Prostate gland (tissue), 2 donors: ENCODE results near the gene CPXM2. TPM values are rescaled to one million over a fixed set of nuclear protein-coding genes. Genes with fewer than 3 reads are reported as not detected.

Source experiments
- DNase-seq: peaks from one replicate; pipeline ENCODE4 v3.0.0-alpha.2; 2019; ENCODE audit warnings: low spot score
- H3K27ac ChIP-seq, 2 donors: fragments of 200-600 bp; sonication (generic); 2 replicates each; pipeline ENCODE4 v1.5.1; 2017 to 2019
- H3K27me3 ChIP-seq: fragments of 200-600 bp; sonication (generic); replicated peaks from 2 replicates; pipeline ENCODE4 v1.5.1; 2019; ENCODE audit not compliant: insufficient read depth
- H3K36me3 ChIP-seq, 2 donors: fragments of 200-600 bp; sonication (generic); 1 replicate in 1 of 2; 2 replicates in 1 of 2; pipeline versions ENCODE4 v1.5.1 to v1.8.1; 2017 to 2019
- H3K4me1 ChIP-seq: fragments of 200-600 bp; sonication (generic); replicated peaks from 2 replicates; pipeline ENCODE4 v1.5.1; 2019
- H3K4me3 ChIP-seq, 2 donors: fragments of 200-600 bp; sonication (generic); 2 replicates each; pipeline ENCODE4 v1.5.1; 2017 to 2019
- H3K9me3 ChIP-seq: fragments of 200-600 bp; sonication (generic); 2 replicates; pipeline ENCODE4 v1.5.1; 2017
- CTCF ChIP-seq, 4 experiments: fragments of 200-600 bp in 2 of 4; fragments of 450-650 bp in 2 of 4; sonication (generic) in 2 of 4; IDR thresholded peaks; 1 replicate in 3 of 4; 2 replicates in 1 of 4; pipeline ENCODE4 v1.5.1; 2016 to 2019; ENCODE audit warnings: antibody characterized with exemption in 4 of 4, mild to moderate bottlenecking in 2 of 4, moderate library complexity in 2 of 4
- POLR2A ChIP-seq: fragments of 450-650 bp; IDR thresholded peaks from one replicate; pipeline ENCODE4 v1.6.1; 2016; ENCODE audit warnings: antibody characterized with exemption, mild to moderate bottlenecking
- POLR2AphosphoS5 ChIP-seq: sonication (generic); formaldehyde crosslinking; IDR thresholded peaks from one replicate; pipeline ENCODE4 v1.6.1; 2017; ENCODE audit warnings: antibody characterized with exemption
- WGBS: methylation state at CpG from one replicate; pipeline ENCODE4 v1.1.5; 2018; 5-methylcytosine and 5-hydroxymethylcytosine counted together
- intact Hi-C: fragments of 100-400 bp; cut with DNase I; formaldehyde crosslinking; loops from one replicate; pipeline ENCODE4 v1.14.2; 2022
- total RNA-seq, 2 donors: library from RNA; depleted of rRNA; stranded (reverse); fragments of >200 nt; gene quantifications; one replicate each; pipeline ENCODE4 v1.1.0, GENCODE V29; 2016

CPXM2 gene
- total RNA-seq, 2 donors from 2014 or later = 5.4 to 27.4 TPM

- Histone ChIP-seq H3K36me3 (no peaks in the 10 kb centered on the region), H3K27ac (no peak overlapping the region), H3K9me3 (no peaks in the 10 kb centered on the region), H3K4me1 (no peaks in the 10 kb centered on the region), H3K27me3 (peaks cover 5% of the 10 kb centered on the region), H3K4me3 (no peak overlapping the region)
- intact Hi-C loops = loop anchor here (10.0 kb wide), 1 partner anchor 175 kb away; no protein-coding TSS in a partner anchor
- WGBS = 48% methylated on average over 8 of the region's 8 CpGs
- TF ChIP-seq POLR2AphosphoS5 (no peak), POLR2A (no peak), CTCF (IDR thresholded peaks at IDR 0.05) (no peak)
- no peak for DNase-seq
Observed at GRCh38 chr10:123759501-123760031, 132.0 kb downstream of the CPXM2 start.

- H3K4me3 ChIP-seq = no peak overlapping the region
- 87% methylated on average over 7 of the region's 7 CpGs for WGBS
- no peaks in the 10 kb centered on the region for H3K36me3 ChIP-seq
- TF ChIP-seq POLR2A = no peak
- TF ChIP-seq CTCF (IDR thresholded peaks at IDR 0.05) = no peak
- no peak for TF ChIP-seq POLR2AphosphoS5
- intact Hi-C loops = no loop called here
- H3K4me1 ChIP-seq = no peaks in the 10 kb centered on the region
- H3K27me3 ChIP-seq = peaks cover 5% of the 10 kb centered on the region
- no peak for DNase-seq
- H3K27ac ChIP-seq = no peak overlapping the region
- H3K9me3 ChIP-seq = no peaks in the 10 kb centered on the region
Observed at GRCh38 chr10:123759041-123759440, 132.6 kb downstream of the CPXM2 start.

GRCh38 chr10:123757853-123758252, 133.8 kb downstream of the CPXM2 start:
- 81% methylated on average over 4 of the region's 6 CpGs for WGBS

GRCh38 chr10:123755061-123755460, 136.5 kb downstream of the CPXM2 start:
- Histone ChIP-seq H3K36me3 (no peaks in the 10 kb centered on the region), H3K4me3 (no peak overlapping the region), H3K27ac (no peak overlapping the region), H3K4me1 (no peaks in the 10 kb centered on the region), H3K27me3 (no peaks in the 10 kb centered on the region), H3K9me3 (no peaks in the 10 kb centered on the region)
- DNase-seq = no peak
- 75% methylated on average over 2 of the region's 2 CpGs for WGBS
- intact Hi-C loops = no loop called here
- no peak for TF ChIP-seq POLR2A
- TF ChIP-seq CTCF (IDR thresholded peaks at IDR 0.05) = no peak
- TF ChIP-seq POLR2AphosphoS5 = no peak

More at GRCh38 chr10:123757853-123758252, 133.8 kb downstream of the CPXM2 start:
- Histone ChIP-seq H3K27ac (no peak overlapping the region), H3K9me3 (no peaks in the 10 kb centered on the region), H3K27me3 (peaks cover 5% of the 10 kb centered on the region), H3K36me3 (no peaks in the 10 kb centered on the region), H3K4me1 (no peaks in the 10 kb centered on the region), H3K4me3 (no peak overlapping the region)
- intact Hi-C loops = no loop called here
- TF ChIP-seq POLR2A = no peak
- TF ChIP-seq CTCF (IDR thresholded peaks at IDR 0.05) = no peak
- no peak for TF ChIP-seq POLR2AphosphoS5
- no peak for DNase-seq

GRCh38 chr10:123754123-123754522, 137.5 kb downstream of the CPXM2 start:
- WGBS = 88% methylated on average over 4 of the region's 4 CpGs
- H3K36me3 ChIP-seq = no peaks in the 10 kb centered on the region

More at GRCh38 chr10:123754123-123754522, 137.5 kb downstream of the CPXM2 start:
- intact Hi-C loops = no loop called here
- no peak overlapping the region for H3K4me3 ChIP-seq
- TF ChIP-seq POLR2AphosphoS5 (no peak), CTCF (IDR thresholded peaks at IDR 0.05) (no peak), POLR2A (no peak)
- H3K27me3 ChIP-seq = no peaks in the 10 kb centered on the region
- DNase-seq = no peak
- no peaks in the 10 kb centered on the region for H3K4me1 ChIP-seq
- H3K27ac ChIP-seq = no peak overlapping the region
- no peaks in the 10 kb centered on the region for H3K9me3 ChIP-seq
